Measurements from ENCODE around the gene TASOR.

- TF ChIP-seq POLR2A (IDR thresholded peaks at IDR 0.05) (peak in 1 of 2 donors; percentile 45), CTCF (IDR thresholded peaks at IDR 0.05) (peak in 1 of 6 experiments; percentile 3)
Measured at GRCh38 chr3:56682462-56683121, 473 bp downstream of the TASOR start.

Data from thyroid gland (tissue), 4 donors.